ENCODE data around the gene KCTD19. TPM values are rescaled to one million over a fixed set of nuclear protein-coding genes. Genes with fewer than 3 reads are reported as not detected.

The KCTD19 gene
- total RNA-seq, 1 donor, result not detected

DNA sequence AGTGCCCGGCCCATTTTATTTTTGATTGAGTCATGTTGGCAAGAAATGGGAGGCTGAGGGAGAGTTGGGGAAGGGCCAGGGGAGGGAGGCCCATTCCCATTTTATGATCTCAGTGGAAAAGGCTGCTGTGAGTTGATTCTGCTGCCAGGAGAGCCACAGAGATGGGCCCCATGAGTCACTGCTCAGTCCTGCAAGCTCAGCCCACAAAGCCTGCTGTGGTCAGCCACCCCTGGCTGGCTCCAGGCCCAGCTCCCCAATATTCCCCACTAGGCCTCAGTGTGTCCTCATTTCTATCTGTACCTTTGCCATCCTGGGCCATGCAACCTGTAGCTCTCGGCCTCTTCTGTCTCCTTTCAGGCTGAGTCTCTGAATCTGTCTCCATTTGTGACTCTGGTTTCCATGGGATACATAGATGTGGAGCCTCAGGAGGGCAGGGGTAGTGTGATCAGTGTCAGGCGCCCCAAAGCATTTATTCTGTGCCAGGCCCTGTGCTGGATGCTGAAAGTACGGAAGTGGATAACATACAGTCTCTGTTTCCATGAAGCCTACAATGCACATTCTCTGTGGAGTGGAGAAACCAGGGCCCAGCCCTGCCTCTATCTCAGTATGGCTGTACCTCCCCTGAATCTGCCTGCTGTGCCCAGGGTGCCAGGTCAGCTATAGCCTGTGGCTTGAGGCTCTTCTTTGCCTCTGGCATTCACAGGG, 49.1 kb downstream of the KCTD19 start:
- peak; percentile 99 for DNase-seq (ENCODE audit: low read depth)
- TF ChIP-seq, protein P1, sequence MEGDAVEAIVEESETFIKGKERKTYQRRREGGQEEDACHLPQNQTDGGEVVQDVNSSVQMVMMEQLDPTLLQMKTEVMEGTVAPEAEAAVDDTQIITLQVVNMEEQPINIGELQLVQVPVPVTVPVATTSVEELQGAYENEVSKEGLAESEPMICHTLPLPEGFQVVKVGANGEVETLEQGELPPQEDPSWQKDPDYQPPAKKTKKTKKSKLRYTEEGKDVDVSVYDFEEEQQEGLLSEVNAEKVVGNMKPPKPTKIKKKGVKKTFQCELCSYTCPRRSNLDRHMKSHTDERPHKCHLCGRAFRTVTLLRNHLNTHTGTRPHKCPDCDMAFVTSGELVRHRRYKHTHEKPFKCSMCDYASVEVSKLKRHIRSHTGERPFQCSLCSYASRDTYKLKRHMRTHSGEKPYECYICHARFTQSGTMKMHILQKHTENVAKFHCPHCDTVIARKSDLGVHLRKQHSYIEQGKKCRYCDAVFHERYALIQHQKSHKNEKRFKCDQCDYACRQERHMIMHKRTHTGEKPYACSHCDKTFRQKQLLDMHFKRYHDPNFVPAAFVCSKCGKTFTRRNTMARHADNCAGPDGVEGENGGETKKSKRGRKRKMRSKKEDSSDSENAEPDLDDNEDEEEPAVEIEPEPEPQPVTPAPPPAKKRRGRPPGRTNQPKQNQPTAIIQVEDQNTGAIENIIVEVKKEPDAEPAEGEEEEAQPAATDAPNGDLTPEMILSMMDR (IDR thresholded peaks at IDR 0.05; ENCODE audit: insufficient read depth, low read length), result no peak
- H3K4me3 ChIP-seq (ENCODE audit: low read depth, low read length), result peak overlapping the region; percentile 6

DNA sequence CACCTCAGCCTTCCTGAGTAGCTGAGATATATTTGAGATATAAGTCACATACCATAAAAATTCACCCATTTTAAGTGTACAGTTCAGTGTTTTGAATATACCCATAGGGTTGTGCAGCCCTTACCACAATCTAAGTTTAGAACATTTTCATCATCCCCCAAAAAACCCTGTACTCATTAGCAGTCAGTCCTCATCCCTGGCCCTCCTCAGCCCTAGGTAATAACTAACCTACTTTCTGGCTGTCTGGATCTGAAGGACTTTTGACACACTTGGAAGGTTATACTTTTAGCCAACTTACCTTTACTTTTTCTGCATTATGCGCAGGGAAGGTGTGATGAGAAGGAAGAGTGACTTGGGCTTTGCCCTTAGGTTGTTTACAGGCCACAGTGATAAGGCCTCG, 51.2 kb downstream of the KCTD19 start:
- TF ChIP-seq, protein P1 (IDR thresholded peaks at IDR 0.05; ENCODE audit: insufficient read depth, low read length), result no peak
- H3K4me3 ChIP-seq (ENCODE audit: low read depth, low read length), result no peak overlapping the region
- no peak for DNase-seq (ENCODE audit: low read depth)

DNA sequence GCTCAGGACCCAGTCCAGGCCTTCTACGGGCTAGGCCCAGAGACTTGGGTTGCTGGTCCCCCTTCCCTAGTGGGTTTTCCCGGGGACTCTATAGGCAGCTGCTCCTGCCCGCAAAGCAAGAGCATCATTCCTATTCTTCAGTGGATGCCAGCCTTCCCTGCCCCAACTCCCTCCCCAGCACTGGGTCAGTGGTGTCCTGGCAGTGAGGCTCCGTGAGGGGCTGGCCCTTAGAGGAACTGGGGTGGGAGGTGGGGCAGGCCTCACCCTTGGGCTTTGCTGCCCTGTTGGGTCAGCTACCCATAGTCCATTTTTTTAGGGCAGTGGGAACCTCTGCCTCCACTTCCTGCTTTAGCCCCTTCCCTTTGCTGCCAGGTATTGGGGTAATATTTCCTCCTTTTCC, 55.1 kb downstream of the KCTD19 start:
- no peak overlapping the region for H3K4me3 ChIP-seq (ENCODE audit: low read depth, low read length)
- DNase-seq (ENCODE audit: low read depth), result no peak
- TF ChIP-seq, protein P1 (IDR thresholded peaks at IDR 0.05; ENCODE audit: insufficient read depth, low read length), result no peak

DNA sequence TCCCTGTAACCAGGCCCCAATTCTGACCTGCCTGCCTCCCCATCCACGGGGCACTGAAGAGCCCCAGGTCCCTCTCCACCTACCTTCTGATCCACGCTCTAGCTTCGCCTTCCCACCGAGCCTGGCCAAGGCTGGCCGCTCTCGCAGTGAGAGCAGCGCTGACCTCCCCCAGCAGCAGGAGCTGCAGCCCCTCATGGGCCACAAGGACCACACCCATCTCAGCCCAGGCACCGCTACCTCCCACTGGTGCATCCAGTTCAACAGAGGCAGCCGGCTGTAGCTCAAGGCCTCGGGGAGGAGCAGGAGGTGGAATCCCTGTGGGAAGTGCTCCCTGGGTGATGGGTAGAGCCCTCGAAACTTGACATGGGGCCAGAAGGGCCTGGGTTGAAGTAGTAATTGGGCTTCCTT, 55.6 kb downstream of the KCTD19 start:
- no peak for DNase-seq (ENCODE audit: low read depth)
- no peak overlapping the region for H3K4me3 ChIP-seq (ENCODE audit: low read depth, low read length)
- TF ChIP-seq, protein P1 (IDR thresholded peaks at IDR 0.05; ENCODE audit: insufficient read depth, low read length), result no peak

DNA sequence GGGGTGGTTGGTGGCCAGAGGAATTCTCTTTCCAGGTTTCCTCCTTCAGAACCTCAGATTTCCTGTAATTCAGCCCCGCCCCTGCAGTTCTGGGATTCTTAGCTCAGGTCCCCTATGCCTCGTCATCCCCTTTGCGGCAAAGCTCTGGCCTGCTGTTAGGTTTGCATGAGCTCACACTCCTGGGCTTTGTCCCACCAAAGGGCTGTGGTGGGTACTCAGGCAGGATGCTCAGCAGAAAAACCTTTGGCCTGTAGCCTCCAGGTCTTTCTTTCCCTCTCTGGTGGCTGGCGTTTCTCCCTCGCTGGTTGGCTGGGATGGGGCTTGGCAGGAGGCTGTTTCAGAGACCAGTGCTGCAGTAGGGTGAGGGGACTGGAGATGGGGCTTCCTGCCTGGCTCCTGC, 56.8 kb downstream of the KCTD19 start:
- TF ChIP-seq, protein P1 (IDR thresholded peaks at IDR 0.05; ENCODE audit: insufficient read depth, low read length), result no peak
- peak; percentile 84 for DNase-seq (ENCODE audit: low read depth)

DNA sequence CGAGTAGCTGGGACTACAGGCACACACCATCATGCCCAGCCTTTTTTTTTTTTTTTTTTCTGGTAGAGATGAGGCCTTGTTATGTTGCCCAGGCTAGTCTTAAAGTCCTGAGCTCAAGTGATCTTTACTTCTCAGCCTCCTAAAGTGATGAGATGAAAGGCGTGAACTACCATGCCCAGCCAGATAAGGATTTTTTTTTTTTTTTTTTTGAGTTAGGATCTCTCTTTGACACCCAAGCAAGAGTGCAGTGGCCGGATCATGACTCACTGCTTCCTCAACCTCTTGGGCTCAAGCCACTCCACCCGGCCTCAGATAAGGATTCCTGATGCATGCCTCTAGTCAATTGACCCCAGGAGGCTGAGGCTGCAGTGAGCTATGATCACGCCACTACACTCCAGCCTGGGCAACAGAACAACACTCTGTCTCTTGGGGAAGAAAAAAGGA, 58.4 kb downstream of the KCTD19 start:
- DNase-seq (ENCODE audit: low read depth), result peak; percentile 99
- H3K4me3 ChIP-seq (ENCODE audit: low read depth, low read length), result no peak overlapping the region
- TF ChIP-seq, protein P1 (IDR thresholded peaks at IDR 0.05; ENCODE audit: insufficient read depth, low read length), result no peak

More for the DNA sequence above, 56.8 kb downstream of the KCTD19 start:
- H3K4me3 ChIP-seq (ENCODE audit: low read depth, low read length), result no peak overlapping the region

DNA sequence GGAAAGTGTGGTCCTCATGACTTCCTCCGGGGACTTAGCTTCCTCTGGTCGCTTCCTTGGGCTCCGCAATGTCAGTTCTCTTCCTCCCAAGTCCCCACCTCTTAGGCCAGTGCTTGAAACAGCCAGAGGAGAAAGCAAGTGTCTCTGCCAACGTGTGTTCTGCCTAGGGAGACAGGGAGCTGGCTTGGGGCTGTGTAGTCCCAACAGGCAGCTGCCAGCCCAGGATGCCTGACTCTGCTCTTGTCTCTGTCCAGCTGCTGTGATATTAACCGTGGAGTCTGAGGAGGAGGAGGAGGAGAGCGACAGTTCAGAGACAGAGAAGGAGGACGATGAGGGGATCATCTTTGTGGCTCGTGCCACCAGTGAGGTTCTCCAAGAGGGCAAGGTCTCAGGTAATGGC, 60.7 kb downstream of the KCTD19 start:
- TF ChIP-seq, protein P1 (IDR thresholded peaks at IDR 0.05; ENCODE audit: insufficient read depth, low read length), result no peak
- no peak overlapping the region for H3K4me3 ChIP-seq (ENCODE audit: low read depth, low read length)
- no peak for DNase-seq (ENCODE audit: low read depth)
